ENCODE measurements around the gene TRIP12. TPM values are rescaled to one million over a fixed set of nuclear protein-coding genes. Genes with fewer than 3 reads are reported as not detected.

The TRIP12 gene
- total and polyA plus RNA-seq, 2 experiments from 2014 or later = 21.5 to 133 TPM

GRCh38 chr2:229910832-229911412 is 10.9 kb downstream of the TRIP12 start:
- Mint-ChIP-seq H3K27ac (no peak overlapping the region), H3K4me1 (peaks cover 23% of the 10 kb centered on the region; the same call in 2 of the 3 replicates), H3K27me3 (ENCODE audit: insufficient read depth, low read depth, poor library complexity) (no peaks in the 10 kb centered on the region), H3K4me3 (no peak overlapping the region; the same call in 2 of the 3 replicates), H3K36me3 (ENCODE audit: low read depth) (peaks cover 10% of the 10 kb centered on the region; the same call in 2 of the 3 replicates), H3K9me3 (no peaks in the 10 kb centered on the region)
- Histone ChIP-seq H4K20me1 (replicated peaks; ENCODE audit: insufficient read depth) (peaks cover 33% of the 10 kb centered on the region), H3K27me3 (ENCODE audit: insufficient read depth) (no peaks in the 10 kb centered on the region), H2AFZ (no peak overlapping the region), H3K36me3 (ENCODE audit: insufficient read depth) (no peaks in the 10 kb centered on the region), H3K27ac (ENCODE audit: low read depth) (no peak overlapping the region), H3F3A (replicated peaks; ENCODE audit: low read depth) (no peaks in the 10 kb centered on the region), H3K79me2 (replicated peaks; ENCODE audit: insufficient read depth) (peaks cover 100% of the 10 kb centered on the region), H3K4me3 (no peak overlapping the region), H3K4me1 (ENCODE audit: insufficient read depth) (peaks cover 22% of the 10 kb centered on the region), H3K4me2 (no peak overlapping the region), H3K9me2 (ENCODE audit: insufficient read depth) (no peaks in the 10 kb centered on the region)
- DNase-seq (ENCODE audit: low spot score) = peak; percentile 69
- TF ChIP-seq NANOG (IDR thresholded peaks at IDR 0.05; ENCODE audit: borderline replicate concordance) (no peak), CTCF (conservative IDR thresholded peaks at IDR 0.05; ENCODE audit: low read depth in 2 of 2) (peak; percentile 58 to 63)
- TF ChIP-seq, protein P1, sequence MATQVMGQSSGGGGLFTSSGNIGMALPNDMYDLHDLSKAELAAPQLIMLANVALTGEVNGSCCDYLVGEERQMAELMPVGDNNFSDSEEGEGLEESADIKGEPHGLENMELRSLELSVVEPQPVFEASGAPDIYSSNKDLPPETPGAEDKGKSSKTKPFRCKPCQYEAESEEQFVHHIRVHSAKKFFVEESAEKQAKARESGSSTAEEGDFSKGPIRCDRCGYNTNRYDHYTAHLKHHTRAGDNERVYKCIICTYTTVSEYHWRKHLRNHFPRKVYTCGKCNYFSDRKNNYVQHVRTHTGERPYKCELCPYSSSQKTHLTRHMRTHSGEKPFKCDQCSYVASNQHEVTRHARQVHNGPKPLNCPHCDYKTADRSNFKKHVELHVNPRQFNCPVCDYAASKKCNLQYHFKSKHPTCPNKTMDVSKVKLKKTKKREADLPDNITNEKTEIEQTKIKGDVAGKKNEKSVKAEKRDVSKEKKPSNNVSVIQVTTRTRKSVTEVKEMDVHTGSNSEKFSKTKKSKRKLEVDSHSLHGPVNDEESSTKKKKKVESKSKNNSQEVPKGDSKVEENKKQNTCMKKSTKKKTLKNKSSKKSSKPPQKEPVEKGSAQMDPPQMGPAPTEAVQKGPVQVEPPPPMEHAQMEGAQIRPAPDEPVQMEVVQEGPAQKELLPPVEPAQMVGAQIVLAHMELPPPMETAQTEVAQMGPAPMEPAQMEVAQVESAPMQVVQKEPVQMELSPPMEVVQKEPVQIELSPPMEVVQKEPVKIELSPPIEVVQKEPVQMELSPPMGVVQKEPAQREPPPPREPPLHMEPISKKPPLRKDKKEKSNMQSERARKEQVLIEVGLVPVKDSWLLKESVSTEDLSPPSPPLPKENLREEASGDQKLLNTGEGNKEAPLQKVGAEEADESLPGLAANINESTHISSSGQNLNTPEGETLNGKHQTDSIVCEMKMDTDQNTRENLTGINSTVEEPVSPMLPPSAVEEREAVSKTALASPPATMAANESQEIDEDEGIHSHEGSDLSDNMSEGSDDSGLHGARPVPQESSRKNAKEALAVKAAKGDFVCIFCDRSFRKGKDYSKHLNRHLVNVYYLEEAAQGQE (IDR thresholded peaks at IDR 0.05; ENCODE audit: unreplicated experiment) = no peak
- peak; percentile 90 for ATAC-seq

- Histone ChIP-seq H3K27ac (ENCODE audit: low read depth) (no peak overlapping the region), H3K79me2 (replicated peaks; ENCODE audit: insufficient read depth) (peaks cover 100% of the 10 kb centered on the region), H3K27me3 (ENCODE audit: insufficient read depth) (no peaks in the 10 kb centered on the region), H4K20me1 (replicated peaks; ENCODE audit: insufficient read depth) (peaks cover 30% of the 10 kb centered on the region), H3K36me3 (ENCODE audit: insufficient read depth) (no peaks in the 10 kb centered on the region), H3K4me2 (no peak overlapping the region), H3F3A (replicated peaks; ENCODE audit: low read depth) (no peaks in the 10 kb centered on the region), H3K4me1 (ENCODE audit: insufficient read depth) (peaks cover 22% of the 10 kb centered on the region), H3K4me3 (no peak overlapping the region), H2AFZ (no peak overlapping the region), H3K9me2 (ENCODE audit: insufficient read depth) (no peaks in the 10 kb centered on the region)
- peaks cover 10% of the 10 kb centered on the region; the same call in 2 of the 3 replicates for H3K36me3 Mint-ChIP-seq (ENCODE audit: low read depth)
- peaks cover 2% of the 10 kb centered on the region for H3K27me3 Mint-ChIP-seq (ENCODE audit: insufficient read depth, low read depth, poor library complexity)
- no peak for DNase-seq (ENCODE audit: low spot score)
- TF ChIP-seq EZH2 (IDR thresholded peaks at IDR 0.05; ENCODE audit: low read depth, unreplicated experiment) (no peak), POLR2AphosphoS5 (IDR thresholded peaks at IDR 0.05; ENCODE audit: low read depth) (no peak)
- TF ChIP-seq, protein P1 (IDR thresholded peaks at IDR 0.05; ENCODE audit: unreplicated experiment) = no peak
- TF ChIP-seq, protein P2, sequence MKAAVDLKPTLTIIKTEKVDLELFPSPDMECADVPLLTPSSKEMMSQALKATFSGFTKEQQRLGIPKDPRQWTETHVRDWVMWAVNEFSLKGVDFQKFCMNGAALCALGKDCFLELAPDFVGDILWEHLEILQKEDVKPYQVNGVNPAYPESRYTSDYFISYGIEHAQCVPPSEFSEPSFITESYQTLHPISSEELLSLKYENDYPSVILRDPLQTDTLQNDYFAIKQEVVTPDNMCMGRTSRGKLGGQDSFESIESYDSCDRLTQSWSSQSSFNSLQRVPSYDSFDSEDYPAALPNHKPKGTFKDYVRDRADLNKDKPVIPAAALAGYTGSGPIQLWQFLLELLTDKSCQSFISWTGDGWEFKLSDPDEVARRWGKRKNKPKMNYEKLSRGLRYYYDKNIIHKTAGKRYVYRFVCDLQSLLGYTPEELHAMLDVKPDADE (IDR thresholded peaks at IDR 0.05) = no peak
- ATAC-seq = no peak; the same call in 1 of the 3 replicates
- no peak overlapping the region for H3K27ac Mint-ChIP-seq
- peaks cover 27% of the 10 kb centered on the region; the same call in 2 of the 3 replicates for H3K4me1 Mint-ChIP-seq
- H3K9me3 Mint-ChIP-seq = no peaks in the 10 kb centered on the region
- H3K4me3 Mint-ChIP-seq = no peak overlapping the region
Observed at GRCh38 chr2:229910147-229910831, 11.5 kb downstream of the TRIP12 start.

Data from GM23338 (cell line).